Liver (tissue), 9 donors: ENCODE measurements around the gene OGFOD1. TPM values are rescaled to one million over a fixed set of nuclear protein-coding genes. Genes with fewer than 3 reads are reported as not detected.

Experiments
- DNase-seq: peaks from one replicate; pipeline ENCODE4 v3.0.0-alpha.2; 2017; ENCODE audit warnings: low spot score
- H3K27ac ChIP-seq, 2 donors: one replicate each; pipeline ENCODE4 v1.7.0; 2013; ENCODE audit warnings: inconsistent platforms in 2 of 2, low read length in 2 of 2, control low read depth in 1 of 2, low read depth in 1 of 2, mild to moderate bottlenecking in 1 of 2
- H3K27me3 ChIP-seq, 4 donors: one replicate each; pipeline versions ENCODE4 v1.6.1 to v1.7.0; 2013; ENCODE audit warnings: low read length in 3 of 4, inconsistent platforms in 1 of 4, mild to moderate bottlenecking in 1 of 4, moderate library complexity in 1 of 4; ENCODE audit not compliant: control insufficient read depth in 4 of 4, insufficient read depth in 4 of 4
- H3K36me3 ChIP-seq, 4 donors: one replicate each; pipeline versions ENCODE4 v1.6.1 to v1.7.0; 2013; ENCODE audit warnings: low read length in 3 of 4, mild to moderate bottlenecking in 3 of 4, low read depth in 1 of 4, moderate library complexity in 1 of 4; ENCODE audit not compliant: control insufficient read depth in 4 of 4, insufficient read depth in 3 of 4
- H3K4me1 ChIP-seq, 4 donors: one replicate each; pipeline versions ENCODE4 v1.6.1 to v1.7.0; 2013; ENCODE audit warnings: low read length in 3 of 4, mild to moderate bottlenecking in 3 of 4, moderate library complexity in 1 of 4; ENCODE audit not compliant: control insufficient read depth in 4 of 4, insufficient read depth in 4 of 4
- H3K4me3 ChIP-seq, 3 donors: one replicate each; pipeline versions ENCODE4 v1.6.1 to v1.7.0; 2013; ENCODE audit warnings: low read length in 3 of 3, control low read depth in 1 of 3, low read depth in 1 of 3, mild to moderate bottlenecking in 1 of 3
- H3K9ac ChIP-seq, 2 donors: one replicate each; pipeline ENCODE4 v1.7.0; 2013; ENCODE audit warnings: low read length in 2 of 2, mild to moderate bottlenecking in 2 of 2, moderate library complexity in 2 of 2, control low read depth in 1 of 2, low read depth in 1 of 2
- H3K9me3 ChIP-seq, 4 donors: one replicate each; pipeline versions ENCODE4 v1.6.1 to v1.7.0; 2013; ENCODE audit warnings: low read length in 3 of 4; ENCODE audit not compliant: control insufficient read depth in 4 of 4
- ATF3 ChIP-seq: IDR thresholded peaks from 2 replicates; pipeline ENCODE4 v1.6.1; 2016; ENCODE audit warnings: antibody characterized with exemption
- EGR1 ChIP-seq, 2 donors: IDR thresholded peaks; 2 replicates each; pipeline ENCODE4 v1.6.1; 2016 to 2018; ENCODE audit warnings: antibody characterized with exemption in 2 of 2, low read depth in 2 of 2
- FOXA1 ChIP-seq: IDR thresholded peaks from 2 replicates; pipeline ENCODE4 v1.6.1; 2016; ENCODE audit warnings: antibody characterized with exemption
- FOXA2 ChIP-seq: IDR thresholded peaks from 2 replicates; pipeline ENCODE4 v1.6.1; 2016; ENCODE audit warnings: antibody characterized with exemption
- GABPA ChIP-seq, 2 donors: IDR thresholded peaks in 1 of 2; conservative IDR thresholded peaks in 1 of 2; 2 replicates each; pipeline ENCODE4 v1.6.1; 2016; ENCODE audit warnings: antibody characterized with exemption in 2 of 2, mild to moderate bottlenecking in 1 of 2, moderate library complexity in 1 of 2
- HNF4A ChIP-seq, 2 donors: conservative IDR thresholded peaks; 2 replicates each; pipeline ENCODE4 v1.6.1; 2016; ENCODE audit warnings: antibody characterized with exemption in 2 of 2, mild to moderate bottlenecking in 2 of 2
- HNF4G ChIP-seq: IDR thresholded peaks from 2 replicates; pipeline ENCODE4 v1.6.1; 2016; ENCODE audit warnings: antibody characterized with exemption
- JUND ChIP-seq, 2 donors: IDR thresholded peaks; 2 replicates each; pipeline ENCODE4 v1.6.1; 2016; ENCODE audit warnings: antibody characterized with exemption in 2 of 2
- MAX ChIP-seq: IDR thresholded peaks from 2 replicates; pipeline ENCODE4 v1.6.1; 2016; ENCODE audit warnings: antibody characterized with exemption
- NR2F2 ChIP-seq: IDR thresholded peaks from 2 replicates; pipeline ENCODE4 v1.6.1; 2016; ENCODE audit warnings: antibody characterized with exemption
- RAD21 ChIP-seq, 2 donors: IDR thresholded peaks; 2 replicates each; pipeline ENCODE4 v1.6.1; 2016; ENCODE audit warnings: antibody characterized with exemption in 2 of 2, mild to moderate bottlenecking in 2 of 2
- RXRA ChIP-seq, 2 donors: IDR thresholded peaks; 2 replicates each; pipeline ENCODE4 v1.6.1; 2017 to 2018; ENCODE audit warnings: antibody characterized with exemption in 2 of 2, mild to moderate bottlenecking in 1 of 2
- SP1 ChIP-seq: IDR thresholded peaks from 2 replicates; pipeline ENCODE4 v1.6.1; 2018; ENCODE audit warnings: antibody characterized with exemption, mild to moderate bottlenecking
- TAF1 ChIP-seq: conservative IDR thresholded peaks from 2 replicates; pipeline ENCODE4 v1.6.1; 2016; ENCODE audit warnings: antibody characterized with exemption, mild to moderate bottlenecking
- YY1 ChIP-seq: IDR thresholded peaks from 2 replicates; pipeline ENCODE4 v1.6.1; 2016; ENCODE audit warnings: antibody characterized with exemption, mild to moderate bottlenecking
- WGBS: extraction: QIAGEN DNeasy Blood & Tissue Kit; methylation state at CpG from one replicate; pipeline ENCODE4 v1.1.7; 2013; 5-methylcytosine and 5-hydroxymethylcytosine counted together
- polyA plus RNA-seq, 2 donors: library from polyadenylated mRNA; stranded (reverse) in 1 of 2; unstranded in 1 of 2; fragments of 200-250 nt in 1 of 2; fragments of >200 nt in 1 of 2; fragmentation: Nextera tagmentation in 1 of 2; extraction: Ambion mirVana in 1 of 2; gene quantifications; one replicate each; pipeline versions ENCODE4 v1.2.1 to v1.2.3, GENCODE V29; 2013 to 2015
- total RNA-seq, 2 donors: library from RNA; depleted of rRNA; stranded (reverse); fragments of >200 nt; gene quantifications; one replicate each; pipeline ENCODE4 v1.2.3, GENCODE V29; 2014
- TF ChIP-seq, protein P1 (sequence below): IDR thresholded peaks from 2 replicates; pipeline ENCODE4 v1.6.1; 2016; ENCODE audit warnings: antibody characterized with exemption, mild to moderate bottlenecking
- TF ChIP-seq, protein P2 (sequence below): fragments of 150-350 bp; IDR thresholded peaks from 2 replicates; pipeline ENCODE4 v1.5.1; 2017; ENCODE audit warnings: improper control_type of control experiment, low read depth, low read length; ENCODE audit not compliant: missing input control
- donor health status: healthy.
- donor health status: healthy.
- donor health status: healthy.
- donor health status: healthy.
- donor health status: healthy.

OGFOD1 gene
- total and polyA plus RNA-seq, 4 donors, result 15.5 to 40.2 (median 21.2) TPM

DNA sequence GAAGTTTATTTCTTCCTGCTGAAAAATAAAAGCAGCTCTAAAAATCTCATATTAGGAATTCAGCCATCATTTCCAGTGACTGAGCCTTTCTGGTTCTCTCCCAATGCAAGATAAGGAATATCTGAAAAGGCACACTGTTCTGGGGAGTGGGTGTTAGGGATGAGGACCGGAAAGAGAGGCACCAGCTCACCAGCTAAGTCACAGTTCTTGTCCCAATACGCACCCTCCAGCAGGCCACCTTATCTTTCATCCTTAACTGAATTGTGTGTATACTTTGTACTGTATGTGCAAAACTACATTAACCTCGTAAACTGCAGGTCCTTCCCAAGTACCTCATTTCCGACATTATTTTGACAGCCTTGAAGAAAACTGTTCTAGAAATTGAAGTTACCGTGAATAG lies 37.0 kb upstream of the OGFOD1 start:
- peaks cover 2 to 13% (median 10%) of the 10 kb centered on the region in 4 donors for H3K36me3 ChIP-seq
- no peak for DNase-seq
- H3K27me3 ChIP-seq, result no peaks in the 10 kb centered on the region
- WGBS, result 91% methylated on average over 5 of the region's 5 CpGs
- no peaks in the 10 kb centered on the region for H3K9me3 ChIP-seq
- H3K4me1 ChIP-seq, result peaks cover 4 to 18% (median 6%) of the 10 kb centered on the region in 4 donors
- peak overlapping the region in 1 of 2 donors; percentile 6 for H3K9ac ChIP-seq
- H3K4me3 ChIP-seq, result no peak overlapping the region
- TF ChIP-seq FOXA1 (no peak), JUND (IDR thresholded peaks at IDR 0.05) (no peak), RXRA (IDR thresholded peaks at IDR 0.05) (no peak), YY1 (no peak), ATF3 (no peak)
- TF ChIP-seq, protein P1, sequence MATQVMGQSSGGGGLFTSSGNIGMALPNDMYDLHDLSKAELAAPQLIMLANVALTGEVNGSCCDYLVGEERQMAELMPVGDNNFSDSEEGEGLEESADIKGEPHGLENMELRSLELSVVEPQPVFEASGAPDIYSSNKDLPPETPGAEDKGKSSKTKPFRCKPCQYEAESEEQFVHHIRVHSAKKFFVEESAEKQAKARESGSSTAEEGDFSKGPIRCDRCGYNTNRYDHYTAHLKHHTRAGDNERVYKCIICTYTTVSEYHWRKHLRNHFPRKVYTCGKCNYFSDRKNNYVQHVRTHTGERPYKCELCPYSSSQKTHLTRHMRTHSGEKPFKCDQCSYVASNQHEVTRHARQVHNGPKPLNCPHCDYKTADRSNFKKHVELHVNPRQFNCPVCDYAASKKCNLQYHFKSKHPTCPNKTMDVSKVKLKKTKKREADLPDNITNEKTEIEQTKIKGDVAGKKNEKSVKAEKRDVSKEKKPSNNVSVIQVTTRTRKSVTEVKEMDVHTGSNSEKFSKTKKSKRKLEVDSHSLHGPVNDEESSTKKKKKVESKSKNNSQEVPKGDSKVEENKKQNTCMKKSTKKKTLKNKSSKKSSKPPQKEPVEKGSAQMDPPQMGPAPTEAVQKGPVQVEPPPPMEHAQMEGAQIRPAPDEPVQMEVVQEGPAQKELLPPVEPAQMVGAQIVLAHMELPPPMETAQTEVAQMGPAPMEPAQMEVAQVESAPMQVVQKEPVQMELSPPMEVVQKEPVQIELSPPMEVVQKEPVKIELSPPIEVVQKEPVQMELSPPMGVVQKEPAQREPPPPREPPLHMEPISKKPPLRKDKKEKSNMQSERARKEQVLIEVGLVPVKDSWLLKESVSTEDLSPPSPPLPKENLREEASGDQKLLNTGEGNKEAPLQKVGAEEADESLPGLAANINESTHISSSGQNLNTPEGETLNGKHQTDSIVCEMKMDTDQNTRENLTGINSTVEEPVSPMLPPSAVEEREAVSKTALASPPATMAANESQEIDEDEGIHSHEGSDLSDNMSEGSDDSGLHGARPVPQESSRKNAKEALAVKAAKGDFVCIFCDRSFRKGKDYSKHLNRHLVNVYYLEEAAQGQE, result no peak
- no peak overlapping the region for H3K27ac ChIP-seq

- Histone ChIP-seq H3K4me1 (peaks cover 0 to 15% (median 5%) of the 10 kb centered on the region in 4 donors), H3K9me3 (no peaks in the 10 kb centered on the region), H3K9ac (no peak overlapping the region), H3K36me3 (peaks cover 2 to 12% (median 9%) of the 10 kb centered on the region in 4 donors), H3K27me3 (no peaks in the 10 kb centered on the region), H3K4me3 (no peak overlapping the region), H3K27ac (no peak overlapping the region)
- 83% methylated on average over 4 of the region's 4 CpGs for WGBS
- no peak for DNase-seq
- TF ChIP-seq, protein P2, sequence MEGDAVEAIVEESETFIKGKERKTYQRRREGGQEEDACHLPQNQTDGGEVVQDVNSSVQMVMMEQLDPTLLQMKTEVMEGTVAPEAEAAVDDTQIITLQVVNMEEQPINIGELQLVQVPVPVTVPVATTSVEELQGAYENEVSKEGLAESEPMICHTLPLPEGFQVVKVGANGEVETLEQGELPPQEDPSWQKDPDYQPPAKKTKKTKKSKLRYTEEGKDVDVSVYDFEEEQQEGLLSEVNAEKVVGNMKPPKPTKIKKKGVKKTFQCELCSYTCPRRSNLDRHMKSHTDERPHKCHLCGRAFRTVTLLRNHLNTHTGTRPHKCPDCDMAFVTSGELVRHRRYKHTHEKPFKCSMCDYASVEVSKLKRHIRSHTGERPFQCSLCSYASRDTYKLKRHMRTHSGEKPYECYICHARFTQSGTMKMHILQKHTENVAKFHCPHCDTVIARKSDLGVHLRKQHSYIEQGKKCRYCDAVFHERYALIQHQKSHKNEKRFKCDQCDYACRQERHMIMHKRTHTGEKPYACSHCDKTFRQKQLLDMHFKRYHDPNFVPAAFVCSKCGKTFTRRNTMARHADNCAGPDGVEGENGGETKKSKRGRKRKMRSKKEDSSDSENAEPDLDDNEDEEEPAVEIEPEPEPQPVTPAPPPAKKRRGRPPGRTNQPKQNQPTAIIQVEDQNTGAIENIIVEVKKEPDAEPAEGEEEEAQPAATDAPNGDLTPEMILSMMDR, result no peak
- TF ChIP-seq, protein P1, result no peak
- TF ChIP-seq HNF4G (no peak), YY1 (no peak), MAX (no peak), HNF4A (conservative IDR thresholded peaks at IDR 0.05) (no peak), JUND (IDR thresholded peaks at IDR 0.05) (no peak), RXRA (IDR thresholded peaks at IDR 0.05) (no peak), NR2F2 (no peak), TAF1 (no peak), GABPA (IDR thresholded peaks at IDR 0.05 in 1 of 2, conservative IDR thresholded peaks at IDR 0.05 in 1 of 2) (no peak), FOXA1 (no peak), FOXA2 (no peak), SP1 (no peak), EGR1 (IDR thresholded peaks at IDR 0.05; ENCODE audit: low read depth in 2 of 2) (no peak), RAD21 (IDR thresholded peaks at IDR 0.05) (no peak)
Observed at GRCh38 chr16:56415875-56416274, 35.5 kb upstream of the OGFOD1 start.
